ENCODE measurements around the gene SERPINA1.

DNA sequence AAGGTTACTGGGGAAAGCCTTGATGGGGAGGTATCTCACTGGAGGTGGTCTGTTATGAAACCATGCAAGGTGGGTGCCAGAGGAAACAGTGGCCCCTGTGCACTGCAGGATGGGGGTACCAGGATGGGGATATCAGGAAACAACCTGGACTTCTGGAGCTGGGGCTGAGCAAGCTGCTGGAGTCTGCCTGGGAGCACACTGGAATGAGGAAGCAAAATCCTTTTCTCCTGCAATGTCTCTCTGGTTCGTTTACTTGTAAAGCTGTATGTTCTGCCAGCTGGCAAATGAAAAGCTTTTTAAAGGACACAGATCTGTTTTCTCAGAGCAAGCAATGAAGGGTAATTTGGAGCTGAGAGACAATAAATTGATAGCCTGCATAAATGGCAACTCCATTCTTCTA is 23.2 kb upstream of the SERPINA1 start:
- TF ChIP-seq, protein P1, sequence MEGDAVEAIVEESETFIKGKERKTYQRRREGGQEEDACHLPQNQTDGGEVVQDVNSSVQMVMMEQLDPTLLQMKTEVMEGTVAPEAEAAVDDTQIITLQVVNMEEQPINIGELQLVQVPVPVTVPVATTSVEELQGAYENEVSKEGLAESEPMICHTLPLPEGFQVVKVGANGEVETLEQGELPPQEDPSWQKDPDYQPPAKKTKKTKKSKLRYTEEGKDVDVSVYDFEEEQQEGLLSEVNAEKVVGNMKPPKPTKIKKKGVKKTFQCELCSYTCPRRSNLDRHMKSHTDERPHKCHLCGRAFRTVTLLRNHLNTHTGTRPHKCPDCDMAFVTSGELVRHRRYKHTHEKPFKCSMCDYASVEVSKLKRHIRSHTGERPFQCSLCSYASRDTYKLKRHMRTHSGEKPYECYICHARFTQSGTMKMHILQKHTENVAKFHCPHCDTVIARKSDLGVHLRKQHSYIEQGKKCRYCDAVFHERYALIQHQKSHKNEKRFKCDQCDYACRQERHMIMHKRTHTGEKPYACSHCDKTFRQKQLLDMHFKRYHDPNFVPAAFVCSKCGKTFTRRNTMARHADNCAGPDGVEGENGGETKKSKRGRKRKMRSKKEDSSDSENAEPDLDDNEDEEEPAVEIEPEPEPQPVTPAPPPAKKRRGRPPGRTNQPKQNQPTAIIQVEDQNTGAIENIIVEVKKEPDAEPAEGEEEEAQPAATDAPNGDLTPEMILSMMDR (conservative IDR thresholded peaks at IDR 0.05 in 1 of 2, IDR thresholded peaks at IDR 0.05 in 1 of 2; ENCODE audit: low read depth in 1 of 2, low read length in 2 of 2) = no peak
- no peak for TF ChIP-seq EZH2 (IDR thresholded peaks at IDR 0.05; ENCODE audit: low read length, missing control alignments)
